Esophagus squamous epithelium (tissue), 4 donors: Measurements from ENCODE around the gene RNF115.

ENCODE experiments used
- POLR2A ChIP-seq, 4 donors: fragments of 450-650 bp; IDR thresholded peaks; one replicate each; pipeline ENCODE4 v1.6.1; 2017; ENCODE audit warnings: antibody characterized with exemption in 4 of 4, mild to moderate bottlenecking in 4 of 4, moderate library complexity in 3 of 4
- TF ChIP-seq, protein P1 (sequence below), 6 experiments: fragments of 450-650 bp in 4 of 6; fragments of 200-600 bp in 2 of 6; sonication (generic) in 2 of 6; IDR thresholded peaks; one replicate each; pipeline ENCODE4 v1.5.1; 2016 to 2019; ENCODE audit warnings: antibody characterized with exemption in 6 of 6, mild to moderate bottlenecking in 4 of 6, moderate library complexity in 4 of 6

DNA sequence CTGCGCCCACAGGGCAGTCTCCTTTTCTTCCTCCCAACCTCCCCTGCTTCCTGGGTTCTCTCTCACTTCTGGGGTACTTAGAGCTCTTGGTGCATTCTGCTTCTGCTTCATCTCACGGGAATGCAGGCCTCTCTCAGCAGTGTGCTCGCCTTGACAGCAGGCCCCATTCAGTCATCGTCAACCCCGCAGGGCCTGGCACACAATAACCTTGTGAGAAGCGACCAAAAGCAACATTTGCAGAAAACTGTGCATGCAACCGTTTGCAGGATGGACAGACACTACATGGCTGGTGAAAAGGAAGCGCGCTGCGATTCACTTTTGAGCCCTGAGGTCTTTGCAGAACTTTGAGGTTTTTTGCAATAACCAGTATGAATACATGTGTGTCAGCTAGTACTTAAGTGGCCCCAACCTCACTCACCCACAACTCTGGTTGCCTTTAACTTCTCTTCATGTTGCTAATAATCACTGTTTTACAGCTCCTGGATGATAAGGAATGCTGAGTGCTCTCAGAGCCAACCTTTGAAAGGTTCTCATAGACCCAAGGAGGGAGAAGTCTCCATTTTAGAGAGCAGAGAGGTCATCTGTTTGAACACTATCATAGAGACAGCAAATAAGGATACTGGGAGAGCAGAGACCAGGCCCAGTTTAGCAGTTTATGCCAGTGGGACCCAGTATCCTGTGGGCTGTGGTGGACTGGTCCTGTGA is 107.1 kb downstream of the RNF115 start:
- TF ChIP-seq, protein P1, sequence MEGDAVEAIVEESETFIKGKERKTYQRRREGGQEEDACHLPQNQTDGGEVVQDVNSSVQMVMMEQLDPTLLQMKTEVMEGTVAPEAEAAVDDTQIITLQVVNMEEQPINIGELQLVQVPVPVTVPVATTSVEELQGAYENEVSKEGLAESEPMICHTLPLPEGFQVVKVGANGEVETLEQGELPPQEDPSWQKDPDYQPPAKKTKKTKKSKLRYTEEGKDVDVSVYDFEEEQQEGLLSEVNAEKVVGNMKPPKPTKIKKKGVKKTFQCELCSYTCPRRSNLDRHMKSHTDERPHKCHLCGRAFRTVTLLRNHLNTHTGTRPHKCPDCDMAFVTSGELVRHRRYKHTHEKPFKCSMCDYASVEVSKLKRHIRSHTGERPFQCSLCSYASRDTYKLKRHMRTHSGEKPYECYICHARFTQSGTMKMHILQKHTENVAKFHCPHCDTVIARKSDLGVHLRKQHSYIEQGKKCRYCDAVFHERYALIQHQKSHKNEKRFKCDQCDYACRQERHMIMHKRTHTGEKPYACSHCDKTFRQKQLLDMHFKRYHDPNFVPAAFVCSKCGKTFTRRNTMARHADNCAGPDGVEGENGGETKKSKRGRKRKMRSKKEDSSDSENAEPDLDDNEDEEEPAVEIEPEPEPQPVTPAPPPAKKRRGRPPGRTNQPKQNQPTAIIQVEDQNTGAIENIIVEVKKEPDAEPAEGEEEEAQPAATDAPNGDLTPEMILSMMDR (IDR thresholded peaks at IDR 0.05) = no peak
- no peak for TF ChIP-seq POLR2A (IDR thresholded peaks at IDR 0.05)
